GM21576 (cell line): ENCODE measurements around the gene ARHGEF4.

Source experiments
- ATAC-seq: cut with Tn5 transposase; IDR thresholded peaks from one replicate; pipeline ENCODE4 v1.9.1; 2021; ENCODE audit warnings: mild to moderate bottlenecking, moderate library complexity; ENCODE audit not compliant: unreplicated experiment

The ARHGEF4 gene

GRCh38 chr2:130814931-130815680 is 21.6 kb upstream of the ARHGEF4 start:
- ATAC-seq: no peak

DNA sequence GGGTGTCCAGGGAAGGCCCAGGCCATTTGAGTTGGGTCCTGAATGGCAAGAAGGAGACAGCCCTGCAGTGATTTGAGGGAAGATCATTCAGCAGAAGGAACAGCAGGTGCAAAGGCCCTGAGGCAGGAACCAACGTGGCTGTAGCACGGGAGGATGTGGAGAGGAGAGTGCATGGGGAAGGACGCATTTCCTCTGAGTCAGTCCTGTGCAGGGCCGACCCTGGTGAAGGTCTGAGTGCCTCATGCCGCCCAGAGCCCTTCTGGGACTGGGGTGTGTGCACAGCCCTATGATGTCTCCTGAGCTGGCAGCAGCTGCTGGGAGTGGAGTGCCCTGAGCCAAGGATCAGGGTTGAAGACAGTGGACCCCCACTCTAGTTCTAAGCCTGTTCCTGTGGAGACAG is 17.9 kb upstream of the ARHGEF4 start:
- ATAC-seq: no peak

DNA sequence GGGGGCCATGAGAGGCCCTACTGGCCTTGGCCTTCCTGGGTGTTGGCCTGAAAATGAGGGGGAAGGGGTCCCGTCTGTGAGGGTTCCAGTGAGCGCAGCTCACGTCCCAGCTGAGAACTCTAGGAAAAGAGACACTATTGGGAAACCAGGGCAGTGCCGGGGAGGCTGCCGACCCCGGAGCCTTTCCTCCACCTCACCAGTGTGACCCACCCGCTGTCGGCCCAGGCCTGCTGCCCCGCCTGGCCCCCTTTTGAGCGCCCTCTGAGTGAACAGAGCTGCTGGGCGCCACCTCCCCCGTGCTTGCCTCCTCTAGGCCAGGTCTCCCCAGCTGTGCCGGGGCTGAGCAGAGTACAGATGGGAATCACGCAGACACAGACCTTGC is 17.5 kb upstream of the ARHGEF4 start:
- no peak for ATAC-seq

DNA sequence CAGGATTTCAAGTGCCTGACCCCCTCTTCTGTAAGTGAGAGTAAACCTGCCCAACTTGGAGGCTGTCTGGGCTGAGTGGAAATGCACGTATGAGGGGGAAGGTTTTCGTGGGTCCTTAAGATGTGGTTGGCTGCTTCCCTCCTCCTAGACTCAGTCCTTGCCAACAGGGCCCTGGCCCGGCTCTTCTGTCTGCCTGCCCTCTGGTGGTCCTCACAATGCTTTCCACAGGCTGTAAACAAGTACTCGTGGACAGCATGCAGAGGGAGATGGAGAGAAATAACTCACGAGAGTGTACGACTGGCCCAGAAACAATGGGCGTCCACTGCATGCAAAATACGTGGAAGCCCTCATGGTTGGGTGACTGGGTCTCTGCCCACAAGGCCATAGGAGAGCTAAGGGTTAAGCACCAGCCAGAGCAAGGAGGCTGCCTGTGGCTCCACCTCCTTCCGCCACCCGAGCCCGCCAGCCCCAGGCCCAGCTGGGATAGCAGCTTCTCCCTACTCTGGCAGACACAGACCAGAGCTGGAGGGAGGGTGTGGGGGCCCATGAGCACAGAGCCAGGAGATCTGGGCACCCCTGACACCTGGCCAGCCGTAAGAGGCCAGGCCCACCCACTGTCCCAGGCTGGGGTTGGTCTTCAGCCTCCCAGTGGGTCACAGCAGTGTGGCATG is 17.0 kb upstream of the ARHGEF4 start:
- ATAC-seq: no peak

DNA sequence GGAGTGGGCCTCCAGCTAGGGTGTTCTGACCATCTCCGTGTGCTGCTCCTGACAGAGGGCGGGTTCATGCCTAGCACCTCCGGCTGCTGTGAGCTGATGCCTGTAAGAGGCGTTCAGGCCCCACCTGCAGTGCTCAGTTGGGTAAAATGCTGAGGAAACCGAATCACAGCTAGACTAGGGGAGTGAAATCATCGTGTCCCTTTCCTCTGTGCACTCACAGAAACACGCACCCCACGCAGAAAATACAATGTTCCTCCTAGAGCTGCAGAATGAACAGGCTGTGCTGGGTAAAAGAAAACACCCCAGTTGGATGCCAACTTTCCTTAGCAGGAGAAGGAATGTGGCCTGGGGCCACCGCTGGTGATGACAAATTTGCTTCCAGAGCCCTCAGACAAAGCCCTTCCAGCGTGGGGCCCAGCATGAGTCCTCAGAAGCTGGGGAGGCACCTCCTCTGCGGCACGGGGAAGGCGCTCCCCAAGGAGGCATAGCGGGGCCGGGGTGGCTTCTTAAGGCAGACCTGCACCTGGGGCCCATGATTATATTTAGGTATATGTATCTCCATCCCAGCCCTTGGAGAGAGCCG is 16.3 kb upstream of the ARHGEF4 start:
- ATAC-seq: no peak

DNA sequence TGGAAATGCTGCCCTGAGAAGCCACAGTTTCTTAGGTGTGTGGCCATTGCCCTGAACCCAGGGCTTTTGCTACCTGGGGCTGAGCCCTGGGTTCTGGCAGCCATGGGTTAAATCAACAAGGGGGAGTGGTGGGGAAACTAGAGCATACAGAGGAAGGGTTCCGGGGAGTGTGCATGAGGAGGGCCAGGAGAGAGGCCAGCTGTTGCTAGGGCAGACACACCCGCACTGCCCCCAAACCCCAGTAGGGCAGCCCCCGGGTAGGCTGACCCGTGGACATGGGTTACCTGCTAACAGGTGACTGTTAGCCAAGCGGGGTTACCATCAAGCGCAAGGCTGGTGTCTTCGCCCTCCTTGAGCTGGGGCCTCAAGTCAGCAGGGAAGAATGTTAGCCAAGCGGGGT is 14.8 kb upstream of the ARHGEF4 start:
- ATAC-seq: no peak

DNA sequence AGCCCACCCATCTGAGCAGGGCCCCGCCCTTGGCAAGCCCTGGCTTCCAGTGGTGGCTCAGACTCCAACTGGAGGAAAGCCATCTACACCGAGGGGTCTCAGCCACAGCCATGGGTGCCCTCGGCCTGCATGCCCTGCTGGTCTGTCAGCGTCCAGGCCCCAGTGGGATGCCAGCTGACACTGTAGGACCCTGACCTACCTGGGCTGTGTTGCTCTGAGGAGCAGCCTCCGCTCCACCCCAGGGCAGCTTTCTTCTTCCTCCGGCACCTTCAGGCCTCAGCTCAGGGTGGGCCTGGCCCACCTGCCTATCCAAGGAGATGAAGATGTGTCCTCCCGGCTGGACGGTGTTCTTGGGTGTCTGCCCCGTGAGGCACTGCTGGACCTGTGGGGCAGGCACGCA is 13.9 kb upstream of the ARHGEF4 start:
- no peak for ATAC-seq

- no peak for ATAC-seq
These were observed 13.4 kb upstream of the ARHGEF4 start for GRCh38 chr2:130823171-130823885.

DNA sequence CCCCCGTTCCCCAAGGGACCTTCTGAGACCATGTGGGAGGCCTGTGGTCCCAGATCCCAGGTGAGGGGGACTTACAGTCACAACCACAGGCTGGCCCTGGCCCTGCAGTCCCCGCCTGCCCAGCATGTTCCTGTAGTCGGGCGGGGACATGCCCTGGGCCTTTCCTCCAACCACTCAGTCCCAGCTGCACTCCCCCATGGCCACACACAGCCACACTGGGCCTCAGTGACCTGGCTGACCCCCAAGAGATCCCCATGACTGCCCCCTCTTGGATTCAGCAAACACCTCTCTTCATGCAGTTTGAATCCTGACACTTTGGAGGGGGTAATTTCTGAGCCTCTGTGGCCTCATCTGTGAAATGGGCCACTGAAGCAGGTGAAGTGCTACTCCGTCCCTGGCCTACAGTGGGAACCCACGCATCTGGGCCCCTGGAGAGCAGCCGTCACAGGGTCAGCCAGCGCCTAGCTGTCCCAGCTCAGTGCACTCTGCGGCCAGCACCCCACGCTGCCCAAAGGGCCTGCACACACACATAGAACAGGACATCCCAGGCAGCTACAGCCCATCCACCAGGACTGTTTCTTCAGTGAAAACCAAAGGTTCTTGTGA is 12.7 kb upstream of the ARHGEF4 start:
- peak; percentile 38 for ATAC-seq

DNA sequence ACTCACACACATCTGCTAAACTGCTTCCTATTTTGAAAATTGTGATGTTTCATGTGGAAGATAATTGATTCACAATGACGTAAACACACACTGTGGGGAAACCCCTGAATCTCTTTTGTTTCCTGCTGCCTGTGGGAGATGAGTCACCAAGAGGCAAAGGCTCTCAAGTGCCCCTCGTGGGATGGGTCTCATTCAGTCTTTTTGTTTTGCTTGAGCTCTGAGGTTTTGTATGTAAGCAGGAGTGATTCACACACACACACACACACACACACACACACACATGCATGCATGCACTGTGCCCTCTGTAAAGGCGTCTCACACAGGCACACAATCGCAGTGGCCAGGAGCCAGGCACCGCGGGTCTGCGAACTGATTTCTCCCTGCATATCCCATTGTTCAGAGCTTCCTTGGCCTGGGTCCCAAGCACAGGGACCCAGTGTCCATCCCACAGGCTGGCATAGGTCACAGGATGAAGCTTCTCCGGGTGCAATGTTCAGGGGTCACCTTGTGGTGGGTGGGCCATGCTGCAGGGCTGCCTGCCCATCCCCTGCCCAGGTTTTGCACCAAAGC is 12.1 kb upstream of the ARHGEF4 start:
- peak; percentile 86 for ATAC-seq

DNA sequence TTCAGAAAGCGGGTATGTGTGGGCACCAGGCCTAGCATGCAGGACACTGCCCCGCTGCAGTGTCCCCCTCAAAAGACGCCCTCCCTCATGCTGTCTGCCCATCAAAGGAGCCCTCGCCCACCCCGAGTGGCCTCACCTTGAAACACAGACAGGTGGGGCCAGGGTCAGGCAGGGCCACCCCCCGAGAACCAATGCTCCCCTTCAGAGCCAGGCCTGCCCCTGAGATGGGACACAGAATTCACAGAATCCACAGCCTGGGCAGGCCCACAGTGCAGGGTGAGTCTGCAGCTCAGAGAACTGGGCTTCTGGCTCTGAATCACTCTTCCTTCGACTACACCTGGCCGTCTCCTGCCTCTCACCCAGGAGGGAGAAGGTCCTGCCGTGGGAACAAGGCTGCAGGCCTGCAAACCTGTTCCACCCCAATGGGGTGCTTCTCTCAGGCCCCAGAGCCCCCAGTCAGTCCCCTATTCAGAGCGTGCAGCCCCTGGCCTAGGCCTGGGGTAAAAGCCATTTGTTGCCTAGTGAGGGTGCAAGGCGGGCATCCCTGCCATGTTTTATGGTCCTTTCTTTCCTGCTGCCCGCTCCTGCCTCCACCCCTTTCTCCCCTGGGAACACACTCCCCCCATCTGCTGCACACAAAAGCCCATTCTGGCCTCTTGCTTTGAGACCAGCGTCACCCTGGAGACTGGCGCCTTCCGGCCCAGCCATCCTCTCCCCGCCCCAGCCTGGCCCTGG is 11.3 kb upstream of the ARHGEF4 start:
- ATAC-seq: no peak

- no peak for ATAC-seq
These were observed 10.8 kb upstream of the ARHGEF4 start for GRCh38 chr2:130825966-130826253.

DNA sequence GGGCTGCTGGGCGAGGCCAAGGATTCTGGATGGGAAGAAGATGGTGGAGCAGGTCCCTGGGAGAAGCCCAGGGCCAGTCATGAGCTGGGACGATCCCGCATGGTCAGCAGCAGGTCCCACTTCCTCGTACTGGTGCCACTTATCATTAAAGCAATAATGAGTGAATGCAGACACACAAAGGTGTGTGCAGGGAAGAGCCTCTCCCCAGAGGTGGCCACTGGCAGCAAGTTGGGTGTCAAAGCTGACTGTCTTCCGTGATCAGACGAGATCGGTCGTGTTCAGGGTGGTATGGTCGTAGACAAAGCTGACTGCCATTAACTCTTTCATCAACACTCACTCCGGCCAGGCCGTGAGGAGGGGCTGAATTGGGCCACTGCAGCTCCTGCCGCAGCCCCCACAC is 10.3 kb upstream of the ARHGEF4 start:
- ATAC-seq: no peak

- ATAC-seq: no peak
These were observed 9.8 kb upstream of the ARHGEF4 start for GRCh38 chr2:130826821-130827501.

- ATAC-seq: no peak
These were observed 9.0 kb upstream of the ARHGEF4 start for GRCh38 chr2:130827502-130828251.

GRCh38 chr2:130828461-130828860 is 8.3 kb upstream of the ARHGEF4 start:
- ATAC-seq: no peak

DNA sequence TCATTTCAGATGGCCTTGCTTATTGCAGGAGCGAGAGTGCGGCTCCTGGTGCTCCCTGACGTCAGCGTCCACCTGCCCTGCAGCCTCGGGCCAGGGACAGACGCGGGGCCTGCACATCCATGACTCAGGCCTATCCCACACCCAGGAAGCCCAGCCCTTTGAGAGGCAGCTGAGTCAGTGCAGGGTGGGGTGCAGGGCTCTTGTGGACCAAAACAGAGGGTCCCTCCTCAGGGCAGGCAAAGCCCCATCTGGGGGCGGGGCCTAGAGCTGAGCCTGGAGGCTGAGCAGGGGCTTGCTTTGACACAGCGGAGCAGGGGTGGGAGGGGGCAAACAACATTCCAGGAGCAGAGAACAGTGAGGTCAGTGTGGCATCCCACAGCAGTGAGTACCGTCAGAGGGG is 7.7 kb upstream of the ARHGEF4 start:
- no peak for ATAC-seq

- ATAC-seq: no peak
These were observed 6.2 kb upstream of the ARHGEF4 start for GRCh38 chr2:130830538-130830937.

GRCh38 chr2:130831356-130831755 is 5.4 kb upstream of the ARHGEF4 start:
- no peak for ATAC-seq
